IMR-90 (cell line): Measurements from ENCODE around the gene PRSS21. TPM values are rescaled to one million over a fixed set of nuclear protein-coding genes. Genes with fewer than 3 reads are reported as not detected.

Experiments
- ATAC-seq: fragments of 200-7000 bp; cut with Tn5 transposase; 2 replicates; pipeline ENCODE4 v1.9.1; 2020; ENCODE audit warnings: low read depth, mild to moderate bottlenecking, moderate library complexity
- BruUV-seq: library from RNA; stranded (reverse); fragments of 400-500 nt; replicated peaks from 2 replicates; lab custom pipeline; 2021; lab: Mats Ljungman, UMichigan
- CTCF ChIA-PET: fragments of 300-600 bp; formaldehyde crosslinking; extraction: SDS; loops from one replicate; lab custom pipeline; 2021; ENCODE audit warnings: antibody characterized with exemption; lab: Yijun Ruan, JAX
- POLR2A ChIA-PET: fragments of 300-600 bp; sonication (Branson Sonifier 250); formaldehyde crosslinking; loops from one replicate; lab custom pipeline; 2022; ENCODE audit warnings: antibody characterized with exemption; ENCODE audit not compliant: unreplicated experiment; lab: Charles Lee
- DNase-seq: peaks from one replicate; pipeline ENCODE4 v3.0.0; 2013
- H2AFZ ChIP-seq: replicated peaks from 2 replicates; pipeline ENCODE3; 2013; ENCODE audit warnings: low read length, mild to moderate bottlenecking; ENCODE audit not compliant: poor library complexity
- H2AK5ac ChIP-seq: 2 replicates; pipeline ENCODE4 v1.6.1; 2013; ENCODE audit warnings: low read depth, low read length, inconsistent platforms
- H2AK9ac ChIP-seq: replicated peaks from 2 replicates; pipeline ENCODE3; 2013; ENCODE audit warnings: mild to moderate bottlenecking, low read depth, low read length, moderate library complexity; ENCODE audit not compliant: poor library complexity
- H2BK120ac ChIP-seq: 2 replicates; pipeline ENCODE4 v1.6.1; 2013; ENCODE audit warnings: low read depth, low read length, inconsistent platforms
- H2BK15ac ChIP-seq: 3 replicates; pipeline ENCODE4 v1.6.1; 2013; ENCODE audit warnings: low read depth, low read length, inconsistent platforms
- H2BK20ac ChIP-seq: 2 replicates; pipeline ENCODE4 v1.6.1; 2013; ENCODE audit warnings: low read depth, mild to moderate bottlenecking, inconsistent platforms, low read length, moderate library complexity
- H2BK5ac ChIP-seq: 2 replicates; pipeline ENCODE4 v1.6.1; 2013; ENCODE audit warnings: mild to moderate bottlenecking, low read depth, low read length, inconsistent platforms; ENCODE audit not compliant: poor library complexity, severe bottlenecking
- H3K14ac ChIP-seq: replicated peaks from 2 replicates; pipeline ENCODE4 v1.6.1; 2013; ENCODE audit warnings: low read depth, low read length, inconsistent platforms
- H3K18ac ChIP-seq: 2 replicates; pipeline ENCODE4 v1.6.1; 2013; ENCODE audit warnings: low read depth, low read length, control low read depth
- H3K23ac ChIP-seq: 2 replicates; pipeline ENCODE4 v1.6.1; 2013; ENCODE audit warnings: low read depth, low read length, inconsistent platforms
- H3K27ac ChIP-seq: 2 replicates; pipeline ENCODE4 v1.5.1; 2013; ENCODE audit warnings: mild to moderate bottlenecking, control low read depth, low read length; ENCODE audit not compliant: insufficient read depth
- H3K27me3 ChIP-seq: 2 replicates; pipeline ENCODE4 v1.6.1; 2013; ENCODE audit warnings: low read length; ENCODE audit not compliant: control insufficient read depth, insufficient read depth
- H3K36me3 ChIP-seq: 2 replicates; pipeline ENCODE4 v1.6.1; 2013; ENCODE audit warnings: low read length, mixed read lengths; ENCODE audit not compliant: control insufficient read depth, insufficient read depth
- H3K4ac ChIP-seq: 2 replicates; pipeline ENCODE4 v1.6.1; 2013; ENCODE audit warnings: low read depth, low read length, inconsistent platforms
- H3K4me1 ChIP-seq: 2 replicates; pipeline ENCODE4 v1.6.1; 2013; ENCODE audit warnings: low read length, mixed read lengths; ENCODE audit not compliant: control insufficient read depth, insufficient read depth
- H3K4me2 ChIP-seq: 2 replicates; pipeline ENCODE4 v1.6.1; 2013; ENCODE audit warnings: low read depth, mild to moderate bottlenecking, control low read depth, low read length, moderate library complexity
- H3K4me3 ChIP-seq: 2 replicates; pipeline ENCODE4 v1.5.1; 2013; ENCODE audit warnings: low read depth, mild to moderate bottlenecking, control low read depth, low read length, moderate library complexity; ENCODE audit not compliant: insufficient read depth
- H3K56ac ChIP-seq: 2 replicates; pipeline ENCODE4 v1.6.1; 2013; ENCODE audit warnings: low read length, inconsistent platforms; ENCODE audit not compliant: insufficient read depth; ENCODE audit errors: extremely low read depth
- H3K79me1 ChIP-seq, 2 experiments: 2 replicates each; pipeline ENCODE4 v1.6.1; 2013; ENCODE audit warnings: low read length in 2 of 2, inconsistent platforms in 1 of 2, low read depth in 1 of 2
- H3K9ac ChIP-seq: 2 replicates; pipeline ENCODE4 v1.6.1; 2013; ENCODE audit warnings: low read depth, low read length, control low read depth
- H3K9me1 ChIP-seq: 2 replicates; pipeline ENCODE4 v1.6.1; 2013; ENCODE audit warnings: low read length, inconsistent platforms; ENCODE audit not compliant: insufficient read depth
- H3K9me3 ChIP-seq: 2 replicates; pipeline ENCODE4 v1.6.1; 2013; ENCODE audit warnings: low read length; ENCODE audit not compliant: control insufficient read depth, insufficient read depth
- H4K20me1 ChIP-seq: 2 replicates; pipeline ENCODE4 v1.6.1; 2013; ENCODE audit warnings: low read length, inconsistent platforms; ENCODE audit not compliant: insufficient read depth
- H4K5ac ChIP-seq: 2 replicates; pipeline ENCODE4 v1.6.1; 2013; ENCODE audit warnings: mild to moderate bottlenecking, low read depth, low read length, control low read depth
- H4K8ac ChIP-seq, 2 experiments: 2 replicates each; pipeline ENCODE4 v1.6.1; 2013; ENCODE audit warnings: low read depth in 2 of 2, low read length in 2 of 2, control low read depth in 1 of 2, inconsistent platforms in 1 of 2
- H4K91ac ChIP-seq: 2 replicates; pipeline ENCODE4 v1.6.1; 2013; ENCODE audit warnings: low read depth, low read length, inconsistent platforms; ENCODE audit not compliant: insufficient read depth
- BHLHE40 ChIP-seq: fragments of 150-350 bp; IDR thresholded peaks from 2 replicates; pipeline ENCODE4 v1.6.1; 2016; ENCODE audit warnings: mild to moderate bottlenecking, low read depth, low read length
- MXI1 ChIP-seq: IDR thresholded peaks from 2 replicates; pipeline ENCODE4 v1.6.1; 2012; ENCODE audit warnings: low read depth, mild to moderate bottlenecking, low read length, moderate library complexity, borderline replicate concordance
- RCOR1 ChIP-seq: IDR thresholded peaks from 2 replicates; pipeline ENCODE4 v1.6.1; 2012; ENCODE audit warnings: mild to moderate bottlenecking, low read length, improper control_type of control experiment; ENCODE audit not compliant: insufficient replicate concordance
- USF2 ChIP-seq: fragments of 150-350 bp; IDR thresholded peaks from 2 replicates; pipeline ENCODE4 v1.6.1; 2017; ENCODE audit warnings: mild to moderate bottlenecking, antibody characterized with exemption, low read length, low read depth
- WGBS, 2 experiments: methylation state at CpG; one replicate each; pipeline versions ENCODE4 v1.1.5 to v1.1.7; 2013; ENCODE audit warnings: missing lambda C conversion rate in 2 of 2; ENCODE audit not compliant: insufficient read length in 1 of 2; ENCODE audit errors: extremely low coverage in 2 of 2; 5-methylcytosine and 5-hydroxymethylcytosine counted together
- dilution Hi-C: fragments of 300-500 bp; cut with HindIII; formaldehyde crosslinking; loops from one replicate; pipeline ENCODE4 v1.14.3; 2018; ENCODE audit warnings: low sequenced_read_pairs; ENCODE audit not compliant: unreplicated experiment
- in situ Hi-C: fragments of 300-500 bp; cut with MboI; formaldehyde crosslinking; loops from 3 replicates; pipeline ENCODE4 v1.14.3; 2019; ENCODE audit warnings: low sequenced_read_pairs, inconsistent platforms, mixed read lengths
- intact Hi-C: fragments of 100-400 bp; cut with micrococcal nuclease; formaldehyde crosslinking; loops from 2 replicates; pipeline ENCODE4 v1.10.0; 2022
- polyA plus RNA-seq, 3 experiments: library from polyadenylated mRNA; depleted of rRNA; stranded (reverse); fragments of >200 nt; gene quantifications; 2 replicates each; pipeline ENCODE4 v1.2.3, GENCODE V29; 2012; ENCODE audit warnings: low replicate concordance in 1 of 3
- total RNA-seq: library from RNA; depleted of rRNA; stranded (reverse); fragments of >200 nt; gene quantifications from 2 replicates; pipeline ENCODE4 v1.2.3, GENCODE V29; 2012

Gene PRSS21
- total and polyA plus RNA-seq, 2 of the 4 experiments (the other 2 are of a cell fraction) = 0.21 TPM; not detected in 1

- no peak overlapping the region for H2AK5ac ChIP-seq
- peak; percentile 28 for DNase-seq
- no peak overlapping the region for H3K27ac ChIP-seq
- ChIA-PET CTCF (no interaction called here), POLR2A (no interaction called here)
- no peaks in the 10 kb centered on the region for H3K36me3 ChIP-seq
- TF ChIP-seq RCOR1 (peak; percentile 83), USF2 (no peak), MXI1 (no peak), BHLHE40 (no peak)
- H4K20me1 ChIP-seq = no peaks in the 10 kb centered on the region
- no TSS peak for BruUV-seq
- H4K5ac ChIP-seq = no peak overlapping the region
- no peak overlapping the region for H2BK20ac ChIP-seq
- H4K91ac ChIP-seq = no peak overlapping the region
- no peak overlapping the region for H3K18ac ChIP-seq
- H3K27me3 ChIP-seq = peaks cover 21% of the 10 kb centered on the region
- H3K9ac ChIP-seq = no peak overlapping the region
- no peaks in the 10 kb centered on the region for H3K79me1 ChIP-seq
- H2BK5ac ChIP-seq = no peak overlapping the region
- H4K8ac ChIP-seq = no peak overlapping the region
- H2BK15ac ChIP-seq = no peak overlapping the region
- no peak overlapping the region for H3K4ac ChIP-seq
- H2AK9ac ChIP-seq = no peak overlapping the region
- H3K4me1 ChIP-seq = 0 out of 2 replicates have a peak, but pooled peaks cover 2% of the 10 kb centered on the region
- no peak overlapping the region for H3K23ac ChIP-seq
- H3K9me1 ChIP-seq = no peaks in the 10 kb centered on the region
- H3K56ac ChIP-seq = no peak overlapping the region
- intact Hi-C loops = no loop called here
- 100% methylated on average over 1 of the region's 8 CpGs; no CpG with 5 or more reads in 1 of the 2 experiments for WGBS, 2 experiments
- in situ Hi-C loops = no loop called here
- H3K9me3 ChIP-seq = peaks cover 9% of the 10 kb centered on the region
- dilution Hi-C loops = no loop called here
- H2AFZ ChIP-seq = no peak overlapping the region
- no peak overlapping the region for H3K14ac ChIP-seq
- no peak overlapping the region for H3K4me3 ChIP-seq
- no peak overlapping the region for H2BK120ac ChIP-seq
- H3K4me2 ChIP-seq = no peak overlapping the region
- ATAC-seq = no peak
Observed at GRCh38 chr16:2860826-2861567, 44.0 kb downstream of the PRSS21 start.
